MCF 10A (cell line): Measurements from ENCODE around the gene TMEM255A. TPM values are rescaled to one million over a fixed set of nuclear protein-coding genes. Genes with fewer than 3 reads are reported as not detected.
"Not testable (repeated sequence)": the region's sequence is repeated elsewhere in the genome, so short reads cannot be mapped to it uniquely, and the experiment has no call there.

Experiments
- BruUV-seq: library from RNA; stranded (reverse); fragments of 400-500 nt; replicated peaks from 2 replicates; lab custom pipeline; 2021; lab: Mats Ljungman, UMichigan
- CTCF ChIA-PET: fragments of 300-600 bp; sonication (Branson Sonifier 250); formaldehyde crosslinking; extraction: SDS; loops from one replicate; lab custom pipeline; 2021; ENCODE audit warnings: antibody characterized with exemption, inconsistent platforms; lab: Yijun Ruan, JAX
- POLR2A ChIA-PET: fragments of 300-600, 350-650 bp; sonication (Branson Sonifier 250); formaldehyde crosslinking; extraction: SDS; loops from one replicate; lab custom pipeline; 2020; ENCODE audit warnings: antibody characterized with exemption, inconsistent platforms; lab: Yijun Ruan, JAX
- DNase-seq: peaks from one replicate; pipeline ENCODE4 v3.0.0-alpha.2; 2018; ENCODE audit not compliant: unreplicated experiment
- H3K27ac Mint-ChIP-seq: one replicate; pipeline ENCODE4 v1.8.0; 2022; ENCODE audit warnings: mild to moderate bottlenecking, low read depth, mixed read lengths; ENCODE audit not compliant: unreplicated experiment
- H3K27me3 Mint-ChIP-seq: one replicate; pipeline ENCODE4 v1.8.0; 2022; ENCODE audit warnings: mixed read lengths; ENCODE audit not compliant: insufficient read depth, unreplicated experiment
- H3K36me3 Mint-ChIP-seq: one replicate; pipeline ENCODE4 v1.8.0; 2022; ENCODE audit warnings: mild to moderate bottlenecking, moderate library complexity, mixed read lengths; ENCODE audit not compliant: insufficient read depth, unreplicated experiment
- H3K4me1 Mint-ChIP-seq: one replicate; pipeline ENCODE4 v1.8.0; 2022; ENCODE audit warnings: mixed read lengths; ENCODE audit not compliant: insufficient read depth, unreplicated experiment
- H3K4me3 Mint-ChIP-seq: one replicate; pipeline ENCODE4 v1.8.0; 2022; ENCODE audit warnings: mild to moderate bottlenecking, moderate library complexity, mixed read lengths; ENCODE audit not compliant: unreplicated experiment
- H3K9me3 Mint-ChIP-seq: one replicate; pipeline ENCODE4 v1.8.0; 2022; ENCODE audit warnings: mixed read lengths; ENCODE audit not compliant: unreplicated experiment
- intact Hi-C: fragments of 100-400 bp; cut with micrococcal nuclease; formaldehyde crosslinking; loops from 2 replicates; pipeline ENCODE4 v1.14.1; 2022
- total RNA-seq: library from RNA; stranded (reverse); gene quantifications from 2 replicates; pipeline ENCODE4 v1.2.3, GENCODE V29; 2022
- TF ChIP-seq, protein P1 (sequence below): fragments of 200-600 bp; IDR thresholded peaks from one replicate; pipeline ENCODE4 v1.8.0; 2022; ENCODE audit warnings: antibody characterized with exemption, mild to moderate bottlenecking; ENCODE audit not compliant: unreplicated experiment

Gene TMEM255A
- total RNA-seq, 1 experiment from 2014 or later = not detected

DNA sequence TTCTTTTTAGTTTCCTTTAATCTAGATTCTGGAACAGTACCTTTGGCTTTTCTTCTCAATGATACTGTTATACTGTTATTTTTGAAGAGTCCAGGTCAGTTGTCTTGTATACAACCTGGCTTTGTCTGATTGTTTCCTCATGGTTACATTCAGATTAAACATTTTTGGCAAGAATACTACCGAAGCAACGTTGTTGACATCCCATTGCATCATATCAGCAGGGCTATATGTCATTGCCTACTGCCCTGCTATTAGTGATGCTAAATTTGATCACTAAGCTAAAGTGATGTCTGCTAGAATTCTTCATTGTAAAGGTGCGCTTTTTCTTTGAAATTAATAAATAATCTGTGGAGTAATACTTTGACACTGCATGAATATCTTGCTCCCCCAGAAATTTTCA is 44.8 kb upstream of the TMEM255A start:
- no peak for DNase-seq
- H3K4me3 Mint-ChIP-seq = no peak overlapping the region
- no peaks in the 10 kb centered on the region for H3K4me1 Mint-ChIP-seq
- POLR2A ChIA-PET = no interaction called here
- peaks cover 23% of the 10 kb centered on the region for H3K27me3 Mint-ChIP-seq
- no peak overlapping the region for H3K27ac Mint-ChIP-seq
- TF ChIP-seq, protein P1, sequence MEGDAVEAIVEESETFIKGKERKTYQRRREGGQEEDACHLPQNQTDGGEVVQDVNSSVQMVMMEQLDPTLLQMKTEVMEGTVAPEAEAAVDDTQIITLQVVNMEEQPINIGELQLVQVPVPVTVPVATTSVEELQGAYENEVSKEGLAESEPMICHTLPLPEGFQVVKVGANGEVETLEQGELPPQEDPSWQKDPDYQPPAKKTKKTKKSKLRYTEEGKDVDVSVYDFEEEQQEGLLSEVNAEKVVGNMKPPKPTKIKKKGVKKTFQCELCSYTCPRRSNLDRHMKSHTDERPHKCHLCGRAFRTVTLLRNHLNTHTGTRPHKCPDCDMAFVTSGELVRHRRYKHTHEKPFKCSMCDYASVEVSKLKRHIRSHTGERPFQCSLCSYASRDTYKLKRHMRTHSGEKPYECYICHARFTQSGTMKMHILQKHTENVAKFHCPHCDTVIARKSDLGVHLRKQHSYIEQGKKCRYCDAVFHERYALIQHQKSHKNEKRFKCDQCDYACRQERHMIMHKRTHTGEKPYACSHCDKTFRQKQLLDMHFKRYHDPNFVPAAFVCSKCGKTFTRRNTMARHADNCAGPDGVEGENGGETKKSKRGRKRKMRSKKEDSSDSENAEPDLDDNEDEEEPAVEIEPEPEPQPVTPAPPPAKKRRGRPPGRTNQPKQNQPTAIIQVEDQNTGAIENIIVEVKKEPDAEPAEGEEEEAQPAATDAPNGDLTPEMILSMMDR = no peak
- no TSS peak for BruUV-seq
- H3K9me3 Mint-ChIP-seq = no peaks in the 10 kb centered on the region
- CTCF ChIA-PET = interaction anchor here (0.6 to 1.5 kb wide), 4 partner anchors 9 to 90 kb away, joined by 3 to 4 read pairs (median 3); no protein-coding TSS in a partner anchor
- intact Hi-C loops = no loop called here
- peaks cover 4% of the 10 kb centered on the region for H3K36me3 Mint-ChIP-seq

DNA sequence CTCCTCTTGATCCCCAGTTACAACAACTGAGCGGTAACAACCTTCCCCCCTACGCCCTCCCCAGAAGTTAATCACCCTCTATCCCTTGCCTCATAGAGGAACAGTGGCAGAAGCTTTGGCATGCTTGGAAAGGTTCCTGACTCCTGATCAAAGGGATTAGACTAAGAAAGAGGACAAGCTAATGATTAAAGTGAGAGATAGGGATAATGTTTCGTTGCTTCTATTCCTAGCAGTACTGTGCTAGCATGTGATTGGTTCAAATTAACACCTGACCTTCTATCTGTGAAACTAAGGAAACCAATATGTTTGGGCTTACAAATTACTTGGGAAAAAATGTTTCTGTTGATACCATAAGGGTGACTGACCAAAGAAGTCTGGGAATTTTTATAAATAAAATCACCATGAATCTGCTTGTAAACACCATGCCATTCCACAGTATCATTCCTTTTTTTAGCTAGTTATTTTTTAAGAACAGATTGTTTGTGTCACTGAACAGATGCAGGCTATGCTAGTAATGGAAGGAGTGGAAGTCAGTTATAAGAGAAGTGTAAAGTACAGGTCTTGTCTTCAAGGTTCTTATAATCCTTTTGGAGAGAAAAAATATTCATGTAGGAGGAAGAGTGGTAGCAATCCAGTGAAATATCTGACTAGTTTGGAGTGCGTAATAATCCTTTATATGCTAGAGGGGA is 39.3 kb upstream of the TMEM255A start:
- POLR2A ChIA-PET = no interaction called here
- Mint-ChIP-seq H3K27me3 (peaks cover 15% of the 10 kb centered on the region), H3K36me3 (no peaks in the 10 kb centered on the region), H3K27ac (no peak overlapping the region), H3K9me3 (peaks cover 2% of the 10 kb centered on the region), H3K4me3 (no peak overlapping the region), H3K4me1 (no peaks in the 10 kb centered on the region)
- TF ChIP-seq, protein P1 = no peak
- no peak for DNase-seq
- CTCF ChIA-PET = no interaction called here
- BruUV-seq = no TSS peak
- intact Hi-C loops = no loop called here

DNA sequence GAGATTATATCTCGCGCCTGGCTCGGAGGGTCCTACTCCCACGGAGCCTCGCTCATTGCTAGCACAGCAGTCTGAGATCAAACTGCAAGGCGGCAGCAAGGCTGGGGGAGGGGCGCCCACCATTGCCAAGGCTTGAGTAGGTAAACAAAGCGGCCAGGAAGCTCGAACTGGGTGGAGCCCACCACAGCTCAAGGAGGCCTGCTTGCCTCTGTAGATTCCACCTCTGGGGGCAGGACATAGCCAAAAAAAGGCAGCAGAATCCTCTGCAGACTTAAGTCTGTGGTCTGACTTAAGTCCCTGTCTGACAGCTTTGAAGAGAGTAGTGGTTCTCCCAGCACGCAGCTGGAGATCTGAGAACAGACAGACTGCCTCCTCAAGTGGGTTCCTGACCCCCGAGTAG is 33.3 kb upstream of the TMEM255A start:
- H3K27me3 Mint-ChIP-seq = peaks cover 23% of the 10 kb centered on the region
- intact Hi-C loops, POLR2A ChIA-PET, H3K4me3 Mint-ChIP-seq, H3K9me3 Mint-ChIP-seq, H3K36me3 Mint-ChIP-seq, H3K27ac Mint-ChIP-seq, BruUV-seq, CTCF ChIA-PET, DNase-seq, H3K4me1 Mint-ChIP-seq: not testable (repeated sequence)

DNA sequence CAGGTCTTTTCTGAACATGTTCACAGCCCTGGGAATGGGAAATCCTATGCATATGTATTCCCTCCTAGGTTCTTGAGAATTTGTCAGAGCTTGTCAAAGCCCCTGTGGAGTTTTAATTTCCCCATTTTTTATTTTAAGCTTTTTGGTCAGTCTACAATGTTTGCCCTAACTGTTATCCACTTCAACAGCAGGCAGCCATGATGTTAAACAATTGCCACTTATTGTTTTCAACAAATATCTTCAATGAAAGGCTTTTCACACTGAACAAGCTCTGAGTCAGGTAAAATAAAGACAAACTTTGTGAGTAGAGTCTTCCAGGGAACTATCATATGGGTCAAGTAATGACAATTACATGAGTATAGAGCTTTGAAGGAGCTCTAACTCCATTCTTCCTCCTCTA is 25.6 kb upstream of the TMEM255A start:
- POLR2A ChIA-PET = interaction anchor here (1.1 kb wide), 1 partner anchor 39 kb away, joined by 3 read pairs; no protein-coding TSS in a partner anchor
- TF ChIP-seq, protein P1 = no peak
- Mint-ChIP-seq H3K4me3 (no peak overlapping the region), H3K27me3 (peaks cover 13% of the 10 kb centered on the region), H3K4me1 (no peaks in the 10 kb centered on the region), H3K36me3 (no peaks in the 10 kb centered on the region), H3K27ac (no peak overlapping the region), H3K9me3 (peaks cover 7% of the 10 kb centered on the region)
- intact Hi-C loops = no loop called here
- no TSS peak for BruUV-seq
- DNase-seq = no peak
- CTCF ChIA-PET = interaction anchor here (1.2 to 1.3 kb wide), 2 partner anchors 115 to 138 kb away, joined by 3 to 9 read pairs; no protein-coding TSS in a partner anchor
